WTC11 (cell line): ENCODE data around the gene REL.
"Not testable (repeated sequence)": the region's sequence is repeated elsewhere in the genome, so short reads cannot be mapped to it uniquely, and the experiment has no call there.

Experiments used
- CTCF ChIP-seq: fragments of 200-600 bp; IDR thresholded peaks from 2 replicates; pipeline ENCODE4 v1.8.0; 2022; ENCODE audit warnings: antibody characterized with exemption
- E2F1 ChIP-seq: sonication (generic); formaldehyde crosslinking; IDR thresholded peaks from 2 replicates; pipeline ENCODE4 v1.8.0; 2022; ENCODE audit warnings: mild to moderate bottlenecking, missing genetic modification reagents

- not testable (repeated sequence) for TF ChIP-seq CTCF, E2F1
Observed at GRCh38 chr2:60889581-60890392, 8.4 kb downstream of the REL start.
